Lower leg skin (tissue), 3 donors: Measurements from ENCODE around the gene GRIK4.

Experiments
- POLR2A ChIP-seq, 2 donors: fragments of 450-650 bp; IDR thresholded peaks; one replicate each; pipeline ENCODE4 v1.6.1; 2016 to 2017; ENCODE audit warnings: antibody characterized with exemption in 2 of 2, mild to moderate bottlenecking in 1 of 2, moderate library complexity in 1 of 2
- TF ChIP-seq, protein P1 (sequence below), 3 donors: fragments of 450-650 bp; IDR thresholded peaks; one replicate each; pipeline ENCODE4 v1.5.1; 2016; ENCODE audit warnings: antibody characterized with exemption in 3 of 3, mild to moderate bottlenecking in 3 of 3, moderate library complexity in 2 of 3

DNA sequence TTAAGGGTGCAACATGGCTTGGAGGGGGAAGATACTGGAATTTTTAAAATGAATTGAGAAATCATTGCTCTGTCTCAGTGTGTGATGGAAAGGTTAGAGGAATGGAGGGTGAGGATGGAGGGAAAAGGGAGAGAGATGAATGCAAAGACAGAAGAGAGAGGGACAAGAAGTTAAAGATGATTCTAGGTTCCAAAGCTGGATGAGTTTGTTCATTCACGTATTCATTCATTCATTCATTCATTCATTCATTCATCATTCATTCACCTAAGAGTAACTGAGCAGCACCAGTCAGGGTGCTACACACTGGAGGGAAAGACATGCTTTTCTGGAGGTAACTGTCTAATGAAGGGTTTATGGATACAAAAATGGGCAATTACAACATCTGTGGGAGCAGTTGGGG, 209.2 kb downstream of the GRIK4 start:
- TF ChIP-seq, protein P1, sequence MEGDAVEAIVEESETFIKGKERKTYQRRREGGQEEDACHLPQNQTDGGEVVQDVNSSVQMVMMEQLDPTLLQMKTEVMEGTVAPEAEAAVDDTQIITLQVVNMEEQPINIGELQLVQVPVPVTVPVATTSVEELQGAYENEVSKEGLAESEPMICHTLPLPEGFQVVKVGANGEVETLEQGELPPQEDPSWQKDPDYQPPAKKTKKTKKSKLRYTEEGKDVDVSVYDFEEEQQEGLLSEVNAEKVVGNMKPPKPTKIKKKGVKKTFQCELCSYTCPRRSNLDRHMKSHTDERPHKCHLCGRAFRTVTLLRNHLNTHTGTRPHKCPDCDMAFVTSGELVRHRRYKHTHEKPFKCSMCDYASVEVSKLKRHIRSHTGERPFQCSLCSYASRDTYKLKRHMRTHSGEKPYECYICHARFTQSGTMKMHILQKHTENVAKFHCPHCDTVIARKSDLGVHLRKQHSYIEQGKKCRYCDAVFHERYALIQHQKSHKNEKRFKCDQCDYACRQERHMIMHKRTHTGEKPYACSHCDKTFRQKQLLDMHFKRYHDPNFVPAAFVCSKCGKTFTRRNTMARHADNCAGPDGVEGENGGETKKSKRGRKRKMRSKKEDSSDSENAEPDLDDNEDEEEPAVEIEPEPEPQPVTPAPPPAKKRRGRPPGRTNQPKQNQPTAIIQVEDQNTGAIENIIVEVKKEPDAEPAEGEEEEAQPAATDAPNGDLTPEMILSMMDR (IDR thresholded peaks at IDR 0.05), result no peak
- no peak for TF ChIP-seq POLR2A (IDR thresholded peaks at IDR 0.05)
